CD4-positive, alpha-beta T cell treated with Interleukin-21 for 1 hour (primary cell): Measurements from ENCODE around the gene ZSCAN29.
"Not testable (repeated sequence)": the region's sequence is repeated elsewhere in the genome, so short reads cannot be mapped to it uniquely, and the experiment has no call there.

ENCODE experiments used
- DNase-seq: peaks from one replicate; pipeline ENCODE4 v3.0.0-alpha.2; 2020

Gene ZSCAN29

DNA sequence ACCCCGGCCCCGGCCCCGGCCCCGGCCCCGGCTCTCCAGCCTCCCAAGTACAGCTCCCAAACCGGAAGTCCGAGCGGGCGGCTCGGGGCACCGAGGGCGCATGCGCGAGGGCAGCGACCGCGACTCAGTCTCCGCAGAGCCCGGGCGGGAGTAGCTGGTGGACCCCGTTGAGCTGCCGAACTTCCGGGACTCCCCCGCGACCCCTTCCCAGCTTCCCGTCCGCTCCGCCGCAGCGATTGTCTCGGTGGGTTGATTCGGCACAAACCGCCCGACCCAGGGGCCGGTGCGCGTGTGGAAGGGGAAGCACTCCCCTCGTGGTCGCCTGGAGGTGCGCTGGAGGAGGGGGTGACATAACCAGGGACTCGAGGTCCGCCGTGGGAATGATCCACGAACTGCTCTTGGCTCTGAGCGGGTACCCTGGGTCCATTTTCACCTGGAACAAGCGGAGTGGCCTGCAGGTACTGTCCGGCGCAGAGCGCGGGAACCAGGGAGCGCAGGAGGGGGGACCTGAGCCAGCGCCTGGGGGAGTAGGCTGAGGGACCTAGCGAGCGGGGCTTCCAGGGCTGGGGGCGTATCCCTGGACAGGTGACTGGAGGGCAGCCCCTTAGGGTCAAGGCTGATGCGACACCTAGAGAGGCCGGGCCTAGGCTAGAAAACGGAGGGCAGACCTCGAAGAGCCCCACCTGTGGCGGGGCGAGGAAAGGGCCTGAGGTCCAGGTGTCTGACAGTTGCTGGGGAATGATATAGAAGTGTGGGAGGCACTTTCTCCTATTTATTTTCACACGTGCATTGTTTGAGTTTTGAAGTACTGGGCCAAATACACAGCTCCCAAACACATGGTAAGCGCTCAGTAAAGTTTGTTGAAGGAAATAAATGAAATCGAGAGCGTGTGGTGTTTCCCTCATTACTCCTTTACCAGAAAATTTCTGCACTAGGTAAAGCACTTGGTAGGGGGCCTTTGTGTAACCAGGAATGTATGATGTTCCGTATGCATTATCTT lies at the start of gene ZSCAN29, which contains the start of gene TUBGCP4:
Gene ZSCAN29, minus strand, starts transcription at position 69 of the 1,000 bp plus-strand sequence. CDS start 1,130 bp downstream, outside the sequence.
Gene TUBGCP4, plus strand, starts transcription at position 127 of the 1,000 bp plus-strand sequence. Its CDS starts 254 bp downstream, at position 381.
- DNase-seq: peak; percentile 77

DNA sequence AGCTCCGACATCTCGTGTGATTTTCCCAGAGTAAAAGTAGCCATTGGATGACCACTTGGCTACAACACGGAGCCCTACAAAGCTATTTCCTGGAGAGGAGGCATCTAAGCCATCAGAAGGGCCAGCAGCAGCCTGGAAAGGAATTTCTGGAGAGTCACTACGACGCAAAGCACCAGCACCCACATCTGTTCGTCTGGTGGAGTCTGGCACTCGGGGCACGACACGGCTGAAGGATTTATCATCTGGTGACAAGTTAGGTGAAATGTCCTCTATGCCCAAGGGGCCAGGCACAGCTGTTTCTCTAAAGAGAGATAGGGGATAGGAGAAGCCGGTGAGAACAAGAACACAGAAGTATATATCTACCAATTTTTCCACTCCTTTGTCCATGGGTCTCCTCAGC lies 49.6 kb upstream of the ZSCAN29 start:
- no peak for DNase-seq

DNA sequence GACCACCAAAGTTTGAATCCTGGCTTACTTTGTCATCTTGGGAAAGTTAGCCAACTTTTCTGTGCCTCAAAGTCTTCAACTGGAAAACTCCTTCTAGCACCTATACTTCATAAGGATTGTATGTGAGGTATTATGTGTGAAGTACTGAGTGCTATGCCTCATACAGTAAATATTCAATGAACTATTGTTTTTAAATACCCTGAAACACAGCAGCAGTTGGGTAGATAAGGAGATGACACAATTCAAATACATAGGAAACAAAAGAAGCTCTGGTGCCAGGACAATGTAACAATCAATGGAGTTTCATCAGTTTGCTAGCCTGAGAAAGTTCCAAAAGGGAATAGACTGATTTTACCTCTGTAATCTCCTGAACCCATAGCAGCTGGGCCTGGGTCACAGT lies 43.4 kb upstream of the ZSCAN29 start:
- DNase-seq: no peak

DNA sequence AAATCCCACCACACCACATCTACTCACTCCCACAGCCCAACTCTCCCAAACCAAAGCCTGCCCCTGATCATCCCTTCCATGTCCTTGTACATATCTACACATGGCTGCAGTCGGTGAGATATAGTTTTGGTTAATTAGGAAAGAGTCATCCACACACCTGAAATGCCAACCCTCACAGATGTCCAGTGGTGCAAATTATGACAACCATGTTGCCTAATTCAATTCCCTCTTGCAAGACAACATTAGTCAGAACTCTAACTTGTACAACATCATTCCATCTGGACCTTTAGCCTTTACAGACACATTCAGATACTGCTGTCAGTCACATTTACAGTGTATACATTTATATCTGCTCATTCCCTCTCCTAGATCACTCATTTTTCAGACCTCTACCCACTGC lies 41.3 kb upstream of the ZSCAN29 start:
- no peak for DNase-seq

DNA sequence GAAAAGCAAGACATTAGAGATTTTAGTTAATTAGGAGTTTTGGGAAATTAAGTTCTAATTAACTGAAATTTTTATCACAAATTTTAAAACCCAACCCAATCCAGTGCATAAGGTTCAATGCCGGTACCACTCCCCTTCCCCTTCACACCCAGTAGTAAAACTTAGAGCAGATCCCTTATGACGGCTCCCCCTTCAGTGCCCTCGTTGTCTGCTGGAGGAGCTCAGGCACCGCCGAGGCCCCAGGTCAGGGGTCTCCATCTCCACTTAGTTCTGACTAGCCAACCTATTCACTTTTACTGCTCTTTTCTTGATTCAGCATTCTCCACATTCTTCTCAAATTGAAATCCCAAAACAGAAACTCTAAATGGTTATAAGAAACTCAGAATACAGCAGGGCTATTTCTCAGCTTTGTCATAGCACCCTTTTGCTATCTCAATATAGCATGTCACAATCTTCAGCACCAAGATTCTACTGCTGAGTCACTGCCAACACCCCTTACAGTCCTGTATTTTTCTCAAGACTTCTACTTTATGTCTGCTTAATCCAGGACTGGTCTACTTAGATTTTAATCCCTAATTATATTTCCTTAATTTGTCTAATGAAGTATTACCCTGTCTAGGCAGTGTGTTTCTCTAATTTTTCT lies 39.9 kb upstream of the ZSCAN29 start:
- no peak for DNase-seq

DNA sequence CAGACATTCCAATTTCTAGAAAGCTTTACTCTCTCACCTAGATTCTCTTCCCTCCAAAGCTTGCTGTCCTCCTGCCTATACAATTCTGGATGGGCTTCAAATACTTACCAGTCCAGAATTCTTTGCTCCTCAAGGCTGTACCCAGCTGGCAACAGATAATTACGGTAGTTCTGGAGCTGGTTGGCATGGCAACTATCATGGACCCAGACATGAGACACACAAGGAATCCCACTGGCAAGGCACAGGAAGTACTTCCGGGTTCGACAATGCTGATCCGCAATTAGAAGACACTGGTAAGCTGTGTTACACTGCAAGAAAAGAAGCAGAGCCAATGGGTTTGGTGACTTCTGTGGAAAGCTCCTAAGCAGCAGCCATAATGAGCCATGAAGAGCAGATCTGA lies 37.9 kb upstream of the ZSCAN29 start:
- DNase-seq: no peak

DNA sequence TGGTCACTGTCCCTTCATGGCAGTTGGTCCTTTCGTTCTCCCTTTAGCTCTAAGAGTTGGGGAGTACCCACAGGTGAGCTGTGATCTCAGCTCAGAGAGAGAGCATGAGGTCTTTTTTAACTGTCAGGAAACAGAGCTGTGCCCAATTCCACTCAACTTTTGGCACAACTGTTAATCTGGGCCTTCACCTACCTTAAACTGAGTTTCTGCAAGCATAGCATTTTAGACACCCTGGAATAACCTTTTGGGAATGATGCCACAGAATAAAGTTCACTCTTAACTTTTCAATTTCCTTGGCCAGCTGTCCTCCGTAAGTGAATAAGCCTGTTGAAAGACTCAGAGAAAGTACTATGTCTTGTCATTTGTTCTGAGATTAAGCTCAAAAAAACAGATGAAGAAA lies 36.0 kb upstream of the ZSCAN29 start:
- no peak for DNase-seq

DNA sequence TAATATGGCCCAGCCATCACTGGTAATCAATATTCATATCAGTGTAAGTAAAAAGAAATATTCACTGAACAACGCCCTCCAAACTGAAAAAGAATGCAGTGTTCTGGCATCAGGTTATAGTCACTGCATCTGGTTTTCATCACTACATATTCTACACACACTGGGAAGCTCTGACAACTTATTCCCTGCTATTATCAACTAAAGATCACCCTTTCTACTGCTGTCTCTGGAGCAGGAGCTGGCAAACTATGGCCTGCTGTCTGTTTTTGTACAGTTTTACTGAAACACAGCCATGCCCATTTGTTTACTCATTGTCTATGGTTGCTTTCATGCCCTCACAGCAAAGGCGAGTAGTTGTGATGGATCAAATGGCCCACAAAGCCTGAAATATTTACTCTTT lies 35.3 kb upstream of the ZSCAN29 start:
- DNase-seq: no peak

DNA sequence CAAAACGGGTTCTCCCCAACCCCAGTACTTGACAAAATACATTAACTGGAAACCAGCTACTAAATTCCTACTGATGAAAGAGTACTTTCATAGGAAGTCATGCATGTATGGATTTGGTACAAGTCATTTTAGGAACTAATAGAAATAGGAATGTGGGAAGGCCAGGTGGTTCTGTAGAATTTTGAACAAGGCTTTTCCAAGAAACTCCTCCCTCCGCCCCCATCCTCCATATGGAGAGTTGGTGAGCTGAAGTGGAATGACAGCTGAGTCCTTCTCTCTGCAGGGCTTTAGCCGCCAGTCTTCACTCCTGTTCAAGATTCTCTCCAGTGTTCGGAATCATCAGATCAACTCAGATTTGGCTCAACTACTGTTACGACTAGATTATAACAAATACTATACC lies 33.3 kb upstream of the ZSCAN29 start:
- no peak for DNase-seq

DNA sequence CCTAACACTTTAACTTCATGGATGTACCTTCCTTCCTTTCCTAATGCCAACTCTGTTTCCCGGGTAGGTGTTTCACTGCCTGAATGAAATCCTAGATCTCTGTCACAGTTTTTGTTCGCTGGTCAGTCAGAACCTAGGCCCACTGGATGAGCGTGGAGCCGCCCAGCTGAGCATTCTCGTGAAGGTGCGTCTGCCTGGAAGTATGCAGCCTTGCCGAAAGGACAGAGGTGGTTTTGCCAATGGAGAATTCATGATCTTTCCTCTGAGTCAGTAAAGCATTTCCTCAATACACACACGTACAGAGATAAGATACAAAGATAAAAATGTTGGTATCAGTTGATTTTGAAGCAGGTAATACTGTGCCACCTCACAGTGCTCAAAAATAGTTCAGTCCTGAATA lies 32.8 kb upstream of the ZSCAN29 start:
- DNase-seq: no peak

DNA sequence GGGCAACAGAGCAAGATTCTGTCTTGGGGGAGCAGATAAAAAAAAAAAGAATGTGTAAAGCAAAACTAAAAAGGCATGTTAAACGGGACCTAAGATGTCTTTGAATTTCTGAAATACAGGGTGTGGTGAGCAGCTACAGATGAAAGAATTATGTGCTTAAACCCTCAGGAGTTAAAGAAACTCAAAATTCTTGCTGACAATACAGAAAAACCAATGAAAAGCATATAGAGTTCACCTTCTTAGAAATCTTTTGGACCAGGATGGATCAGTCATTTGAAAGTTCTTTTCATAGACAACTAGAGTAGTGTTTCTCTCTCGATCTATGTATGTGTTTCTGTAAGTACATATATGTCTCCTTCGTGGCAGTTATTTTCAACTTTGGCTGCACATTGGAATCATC lies 31.4 kb upstream of the ZSCAN29 start:
- no peak for DNase-seq

DNA sequence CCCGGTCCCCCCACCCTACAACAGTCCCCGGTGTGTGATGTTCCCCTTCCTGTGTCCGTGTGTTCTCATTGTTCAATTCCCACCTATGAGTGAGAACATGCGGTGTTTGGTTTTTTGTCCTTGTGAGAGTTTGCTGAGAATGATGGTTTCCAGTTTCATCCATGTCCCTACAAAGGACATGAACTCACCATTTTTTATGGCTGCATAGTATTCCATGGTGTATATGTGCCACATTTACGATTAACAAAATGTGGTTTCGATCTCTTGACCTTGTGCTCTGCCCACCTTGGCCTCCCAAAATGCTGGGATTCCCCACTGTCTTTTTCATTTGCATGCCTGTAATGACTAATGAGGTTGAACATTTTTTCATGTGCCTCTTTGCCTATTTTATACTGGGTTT lies 22.7 kb upstream of the ZSCAN29 start:
- not testable (repeated sequence) for DNase-seq

DNA sequence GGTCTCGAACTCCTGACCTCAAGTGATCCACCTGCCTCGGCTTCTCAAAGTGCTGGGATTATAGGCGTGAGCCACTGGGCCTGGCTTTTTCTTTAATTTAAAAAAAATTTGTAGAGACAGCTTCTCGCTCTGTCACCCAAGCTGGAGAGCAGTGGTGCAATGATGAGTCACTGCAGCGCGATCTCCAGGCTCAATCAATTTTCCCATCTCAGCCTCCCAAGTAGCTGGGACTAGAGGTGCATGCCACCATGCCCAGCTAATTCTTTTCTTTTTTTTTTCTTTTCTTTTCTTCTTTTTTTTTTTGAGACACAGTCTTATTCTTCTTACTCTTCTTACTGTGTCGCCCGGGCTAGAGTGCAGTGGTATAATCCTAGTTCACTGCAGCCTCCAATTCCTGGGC lies 19.9 kb upstream of the ZSCAN29 start:
- DNase-seq: no peak

DNA sequence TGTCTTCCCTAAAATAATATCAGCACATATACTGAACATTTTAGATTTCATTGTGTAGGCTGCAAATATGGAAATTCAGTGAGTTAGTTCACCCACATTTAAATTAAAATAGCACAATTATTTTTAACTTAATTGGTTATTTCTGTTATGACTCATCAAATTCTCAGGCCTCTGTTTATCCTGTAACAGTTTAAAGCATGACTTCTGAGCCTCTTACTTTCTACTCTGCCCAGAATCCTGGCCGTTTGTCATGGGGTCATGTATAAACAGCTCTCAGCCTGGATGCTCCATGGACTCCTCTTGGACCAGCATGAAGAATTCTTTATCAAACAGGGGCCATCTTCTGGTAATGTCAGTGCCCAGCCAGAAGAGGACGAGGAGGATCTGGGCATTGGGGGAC lies 12.2 kb upstream of the ZSCAN29 start:
- no peak for DNase-seq

DNA sequence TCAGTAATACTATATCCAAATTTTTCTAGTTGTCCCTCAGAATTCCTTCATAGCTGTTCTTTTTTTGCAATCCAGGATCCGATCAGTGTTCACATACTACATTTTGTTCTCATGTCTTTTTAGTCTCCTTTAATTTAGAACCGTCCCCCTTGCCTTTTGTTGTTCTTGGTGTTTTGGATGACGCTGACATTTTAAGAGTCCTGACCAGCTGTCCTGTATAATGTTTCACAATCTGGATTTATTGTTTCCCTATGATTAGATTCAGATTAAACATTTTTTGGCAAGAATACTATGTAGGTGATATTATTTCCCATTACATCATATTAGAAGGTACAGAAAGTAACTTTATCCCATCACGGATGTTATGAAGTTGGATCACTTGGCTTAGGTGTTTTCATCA lies 11.5 kb upstream of the ZSCAN29 start:
- no peak for DNase-seq

DNA sequence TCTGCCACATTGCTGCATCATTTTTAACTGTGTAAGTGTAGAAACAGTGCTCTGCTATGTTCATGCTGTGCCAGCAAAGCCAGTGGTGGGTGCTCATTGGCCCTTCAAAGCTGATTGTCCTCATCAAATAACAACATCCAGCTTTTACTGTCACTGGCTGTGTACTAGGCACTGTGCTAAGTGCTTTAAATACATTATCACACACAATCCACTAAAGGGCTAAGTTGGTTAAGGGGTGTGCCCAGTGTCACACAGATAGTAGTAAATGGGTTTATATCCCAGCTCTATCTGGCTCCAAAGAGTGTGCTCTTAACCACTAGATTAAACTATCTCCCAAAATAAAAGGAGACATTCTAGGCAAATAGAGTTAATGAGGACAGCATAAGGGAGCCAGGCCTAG lies 7.8 kb upstream of the ZSCAN29 start:
- no peak for DNase-seq

DNA sequence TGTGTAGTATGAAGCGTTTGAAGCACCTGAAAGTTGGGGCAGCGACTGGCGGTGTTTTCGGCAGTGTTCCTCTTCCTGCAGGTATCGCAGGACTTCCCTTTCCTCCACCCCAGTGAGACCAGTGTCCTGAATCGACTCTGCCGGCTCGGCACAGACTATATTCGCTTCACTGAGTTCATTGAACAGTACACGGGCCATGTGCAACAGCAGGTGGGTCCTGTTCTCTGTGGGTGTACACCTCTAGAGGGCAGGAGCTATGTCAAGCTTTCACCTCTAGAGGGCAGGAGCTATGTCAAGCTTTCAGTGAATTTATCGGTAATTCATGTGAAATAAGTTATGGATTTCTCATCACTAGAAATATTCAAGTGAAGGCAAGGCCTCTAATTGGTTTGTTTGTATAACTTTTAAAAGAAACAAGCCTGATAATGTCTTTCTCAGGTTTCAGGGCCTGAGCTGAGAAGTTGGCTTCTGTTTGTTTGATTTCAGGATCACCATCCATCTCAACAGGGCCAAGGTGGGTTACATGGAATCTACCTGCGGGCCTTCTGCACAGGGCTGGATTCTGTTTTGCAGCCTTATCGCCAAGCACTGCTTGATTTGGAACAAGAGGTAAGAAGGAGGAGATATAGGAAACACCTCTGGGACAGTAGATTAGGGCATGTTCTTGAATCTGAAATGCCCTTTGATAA lies 5.3 kb upstream of the ZSCAN29 start:
- peak; percentile 55 for DNase-seq

DNA sequence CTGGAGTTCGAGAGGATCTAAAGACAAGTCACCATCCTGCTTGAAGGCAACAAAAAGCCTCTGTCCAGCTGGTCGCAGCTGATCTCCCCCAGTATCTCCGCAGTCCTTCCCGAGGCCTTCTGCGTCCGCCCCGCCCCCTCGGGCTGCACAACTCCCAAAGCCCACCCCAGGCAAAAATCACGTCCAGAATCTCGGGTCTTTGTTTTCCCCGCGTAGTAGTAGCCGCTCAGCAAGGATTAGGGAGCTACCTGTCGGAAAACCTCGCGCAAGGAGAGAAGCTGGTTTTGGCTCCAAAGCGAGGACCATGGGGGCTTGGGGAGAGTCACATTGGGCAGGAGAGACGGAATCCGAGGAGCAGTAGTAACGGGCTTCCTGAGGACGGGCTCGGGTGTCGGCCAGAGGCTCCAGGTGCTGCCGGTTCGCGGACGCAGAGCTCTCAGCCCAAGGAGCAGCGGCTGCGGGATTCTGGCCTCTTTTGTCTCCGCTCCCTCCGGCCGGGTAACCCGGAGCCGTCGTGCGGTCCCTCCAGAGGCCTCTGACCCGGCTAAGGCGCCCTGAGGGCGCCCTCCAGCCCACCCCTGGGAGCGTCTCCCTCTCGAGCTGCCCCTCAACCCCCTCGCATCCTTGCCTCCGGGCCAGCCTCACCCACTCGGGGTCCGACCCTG lies 401 bp downstream of the ZSCAN29 start:
- no peak for DNase-seq

DNA sequence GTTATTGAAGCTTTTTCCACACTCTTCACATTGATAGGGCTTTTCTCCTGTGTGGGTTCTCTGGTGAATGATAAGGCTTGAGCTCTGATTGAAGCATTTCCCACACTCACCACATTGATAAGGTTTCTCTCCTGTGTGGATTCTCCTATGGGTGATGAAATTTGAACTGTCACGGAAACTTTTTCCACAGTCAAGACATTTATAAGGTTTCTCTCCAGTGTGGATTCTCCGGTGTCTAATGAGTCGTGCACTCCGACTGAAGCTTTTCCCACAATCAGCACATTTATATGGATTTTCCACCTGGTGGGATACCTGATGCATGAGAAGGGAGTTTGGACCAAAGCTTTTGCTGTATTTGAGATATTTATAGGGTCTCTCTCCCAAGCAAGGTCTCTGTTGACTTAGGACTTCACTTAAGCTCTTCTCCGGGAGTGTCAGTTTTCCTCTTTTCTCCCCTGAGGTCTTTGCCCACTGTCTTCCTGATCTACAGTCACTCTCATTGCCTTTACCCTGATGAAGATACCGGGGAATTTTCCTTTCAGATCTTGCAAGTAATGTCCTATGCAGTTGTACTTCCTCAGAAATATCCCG lies 9.4 kb downstream of the ZSCAN29 start:
- DNase-seq: no peak

DNA sequence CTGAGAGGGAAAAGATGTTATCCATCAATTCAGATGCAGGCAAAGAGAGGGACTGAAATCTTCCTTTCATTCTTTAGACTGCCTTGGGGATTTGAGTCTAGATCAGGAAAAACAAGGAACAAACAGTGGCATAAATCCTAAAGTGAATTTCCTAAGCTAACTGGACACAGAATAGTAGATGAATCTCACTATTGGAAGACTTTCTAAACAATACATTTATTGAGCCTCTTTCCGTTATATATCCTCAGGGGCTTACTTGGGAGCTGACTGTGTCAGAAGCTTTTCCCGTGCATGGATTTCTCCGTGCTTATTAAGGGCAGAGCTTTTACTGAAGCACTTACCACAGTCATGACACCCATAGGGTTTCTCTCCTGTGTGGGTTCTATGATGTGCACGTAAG lies 10.0 kb downstream of the ZSCAN29 start:
- no peak for DNase-seq

DNA sequence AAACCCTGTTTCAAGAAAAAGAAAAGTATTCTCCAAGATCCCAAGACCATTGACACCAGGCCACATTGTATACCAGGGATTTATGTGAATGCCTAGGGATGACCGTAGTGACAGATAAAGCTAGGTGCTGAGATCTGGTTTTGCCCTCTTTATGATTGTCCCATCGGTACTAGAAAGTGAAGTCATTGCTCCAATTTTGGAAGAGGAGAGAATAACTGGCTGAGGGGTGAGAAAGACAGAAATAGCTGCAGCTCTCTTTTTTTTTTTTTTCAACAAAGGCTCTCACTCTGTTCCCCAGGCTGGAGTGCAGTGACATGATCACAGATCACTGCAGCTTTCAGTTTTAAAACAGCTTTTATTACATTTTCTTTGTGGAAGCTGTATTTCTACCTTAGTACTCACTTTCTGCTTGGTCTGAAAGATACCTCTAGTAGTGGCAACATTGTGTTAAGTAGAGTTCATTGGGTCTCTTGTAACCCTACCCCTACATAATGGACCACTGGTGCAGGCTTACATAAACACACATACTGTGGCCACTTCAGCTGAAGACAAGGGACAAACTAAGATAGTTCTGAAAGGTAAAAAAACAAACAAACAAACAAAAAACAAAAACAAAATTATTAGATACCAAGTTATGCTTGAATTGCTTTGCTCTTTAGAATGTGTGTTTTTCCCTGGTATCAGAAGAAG lies 18.0 kb downstream of the ZSCAN29 start:
- no peak for DNase-seq

DNA sequence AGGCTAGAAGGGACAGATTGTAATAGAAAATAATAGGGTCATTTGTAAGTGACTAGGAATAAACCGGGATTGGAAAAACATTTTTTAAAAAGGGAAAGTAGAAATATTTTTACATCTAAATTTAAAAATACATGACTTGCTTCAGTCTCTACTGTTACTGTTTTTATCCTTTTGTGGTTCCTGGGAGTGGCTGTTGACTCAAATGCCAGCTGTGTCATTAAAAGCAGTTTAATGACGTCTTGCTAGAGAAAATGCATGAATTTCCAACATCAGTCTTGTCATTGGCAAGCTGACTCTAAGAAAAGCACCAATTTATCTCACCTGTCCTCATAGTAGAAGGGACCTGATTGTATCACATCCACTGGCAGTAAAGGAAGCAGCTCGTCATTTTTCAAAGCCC lies 23.7 kb downstream of the ZSCAN29 start:
- DNase-seq: no peak
